ENCODE data around the gene POLR2F. TPM values are rescaled to one million over a fixed set of nuclear protein-coding genes. Genes with fewer than 3 reads are reported as not detected.

The POLR2F gene
- total RNA-seq, 1 experiment from 2014 or later, result 107 TPM

- RAD21 ChIA-PET (ENCODE audit: low non-redundant PET in 1 of 2, low total read pairs in 2 of 2, uncharacterized antibody in 2 of 2, unreplicated experiment in 2 of 2), result no interaction called here
- POLR2A ChIA-PET, result no interaction called here
- H2AFZ ChIP-seq (ENCODE audit: low read depth, low read length, poor library complexity, severe bottlenecking), result no peak overlapping the region
- H3K36me3 ChIP-seq (ENCODE audit: control insufficient read depth in 1 of 2, insufficient read depth in 2 of 2, low read length in 2 of 2), result peaks cover 17 to 25% of the 10 kb centered on the region in 2 experiments; a peak in 3 of 4 replicates
- no peak for DNase-seq (ENCODE audit: low read depth, low spot score)
- CTCF ChIA-PET, result interaction anchor here (1.2 kb wide), 1 partner anchor 16 kb away, joined by 3 read pairs; no protein-coding TSS in a partner anchor
- no TSS peak for BruUV-seq (replicated peaks)
- H3K9ac ChIP-seq (ENCODE audit: low read length), result no peak overlapping the region
- no peaks in the 10 kb centered on the region for H3K4me1 ChIP-seq (ENCODE audit: control insufficient read depth in 1 of 2, insufficient read depth in 2 of 2, low read length in 2 of 2)
- TF ChIP-seq RAD21 (IDR thresholded peaks at IDR 0.05; ENCODE audit: low read depth) (no peak), YY1 (IDR thresholded peaks at IDR 0.05; ENCODE audit: extremely low read depth, insufficient replicate concordance, low read depth, low read length) (no peak), JUND (IDR thresholded peaks at IDR 0.05) (no peak), REST (IDR thresholded peaks at IDR 0.05; ENCODE audit: low read depth) (no peak)
- H4K20me1 ChIP-seq (ENCODE audit: insufficient read depth), result no peaks in the 10 kb centered on the region
- no peaks in the 10 kb centered on the region for H3K27me3 ChIP-seq (ENCODE audit: insufficient read depth, low read length)
- intact Hi-C loops (cut with micrococcal nuclease), result no loop called here
- no peak for ATAC-seq
- no peak overlapping the region for H3K4me3 ChIP-seq (replicated peaks in 1 of 2; ENCODE audit: low read depth in 1 of 2, low read length in 2 of 2)
- H3K9me3 ChIP-seq (ENCODE audit: control insufficient read depth in 1 of 2, insufficient read depth in 1 of 2, low read depth in 1 of 2, low read length in 2 of 2), result no peaks in the 10 kb centered on the region
- no peaks in the 10 kb centered on the region for H3K9me2 ChIP-seq (ENCODE audit: insufficient read depth)
- H3K79me2 ChIP-seq (ENCODE audit: insufficient read depth, low read length), result no peaks in the 10 kb centered on the region
- no peak overlapping the region for H3K4me2 ChIP-seq (ENCODE audit: low read length)
- H3K27ac ChIP-seq (ENCODE audit: low read depth, low read length), result no peak overlapping the region
Measured at GRCh38 chr22:37917874-37918548, 35.5 kb upstream of the POLR2F start.
